Endothelial cell (in vitro differentiated cells): ENCODE results near the gene CHRNA3. TPM values are rescaled to one million over a fixed set of nuclear protein-coding genes. Genes with fewer than 3 reads are reported as not detected.

Experiments
- DNase-seq: peaks from one replicate; pipeline ENCODE4 v3.0.0; 2021; ENCODE audit warnings: low spot score
- H3K27ac Mint-ChIP-seq: one replicate; pipeline ENCODE4 v1.8.0; 2021; ENCODE audit warnings: mixed read lengths, inconsistent platforms; ENCODE audit not compliant: unreplicated experiment
- H3K27me3 Mint-ChIP-seq: one replicate; pipeline ENCODE4 v1.8.0; 2021; ENCODE audit warnings: mild to moderate bottlenecking, moderate library complexity, mixed read lengths, inconsistent platforms; ENCODE audit not compliant: unreplicated experiment
- H3K36me3 Mint-ChIP-seq: one replicate; pipeline ENCODE4 v1.8.0; 2021; ENCODE audit warnings: mild to moderate bottlenecking, low read depth, mixed read lengths, inconsistent platforms; ENCODE audit not compliant: unreplicated experiment
- H3K4me1 Mint-ChIP-seq: one replicate; pipeline ENCODE4 v1.8.0; 2021; ENCODE audit warnings: mild to moderate bottlenecking, mixed read lengths, inconsistent platforms; ENCODE audit not compliant: unreplicated experiment
- H3K4me3 Mint-ChIP-seq: one replicate; pipeline ENCODE4 v1.8.0; 2021; ENCODE audit warnings: mild to moderate bottlenecking, mixed read lengths, inconsistent platforms; ENCODE audit not compliant: unreplicated experiment
- H3K9me3 Mint-ChIP-seq: one replicate; pipeline ENCODE4 v1.8.0; 2021; ENCODE audit warnings: mixed read lengths, inconsistent platforms; ENCODE audit not compliant: unreplicated experiment
- total RNA-seq: library from RNA; stranded (reverse); fragmentation: NEBNext Ultra II Directional; extraction: Animal tissue kit (Norgen Biotek cat#: 25700); gene quantifications from one replicate; pipeline ENCODE4 v1.2.1, GENCODE V29; 2021; ENCODE audit not compliant: unreplicated experiment
- TF ChIP-seq, protein P1 (sequence below): fragments of 200-600 bp; sonication (generic); IDR thresholded peaks from one replicate; pipeline ENCODE4 v1.5.0; 2021; ENCODE audit warnings: antibody characterized with exemption; ENCODE audit not compliant: unreplicated experiment

CHRNA3 gene
- total RNA-seq, 1 donor from 2014 or later: 0.74 TPM

DNA sequence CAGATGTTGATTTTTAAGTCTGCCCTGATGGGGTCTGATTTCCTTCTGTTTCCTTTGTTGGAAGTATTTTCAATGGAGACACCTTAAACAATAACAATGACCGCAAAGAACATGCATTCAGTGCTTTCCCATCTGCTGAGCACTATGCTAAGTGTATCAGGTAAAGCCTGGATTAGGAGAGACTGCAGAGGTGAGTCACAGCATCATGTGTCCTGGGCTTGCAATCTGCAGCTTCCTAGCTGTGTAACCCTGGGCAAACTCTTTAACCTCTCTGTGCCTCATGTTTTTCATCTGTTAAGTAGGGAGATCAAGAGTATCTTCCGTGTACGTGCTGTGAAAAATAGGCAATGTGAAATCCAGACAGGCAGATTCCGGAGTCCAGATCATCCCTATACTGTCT lies 33.5 kb upstream of the CHRNA3 start:
- no peak overlapping the region for H3K27ac Mint-ChIP-seq
- no peaks in the 10 kb centered on the region for H3K4me1 Mint-ChIP-seq
- no peaks in the 10 kb centered on the region for H3K36me3 Mint-ChIP-seq
- peaks cover 2% of the 10 kb centered on the region for H3K27me3 Mint-ChIP-seq
- no peak overlapping the region for H3K4me3 Mint-ChIP-seq
- H3K9me3 Mint-ChIP-seq: no peaks in the 10 kb centered on the region
- no peak for DNase-seq
- TF ChIP-seq, protein P1, sequence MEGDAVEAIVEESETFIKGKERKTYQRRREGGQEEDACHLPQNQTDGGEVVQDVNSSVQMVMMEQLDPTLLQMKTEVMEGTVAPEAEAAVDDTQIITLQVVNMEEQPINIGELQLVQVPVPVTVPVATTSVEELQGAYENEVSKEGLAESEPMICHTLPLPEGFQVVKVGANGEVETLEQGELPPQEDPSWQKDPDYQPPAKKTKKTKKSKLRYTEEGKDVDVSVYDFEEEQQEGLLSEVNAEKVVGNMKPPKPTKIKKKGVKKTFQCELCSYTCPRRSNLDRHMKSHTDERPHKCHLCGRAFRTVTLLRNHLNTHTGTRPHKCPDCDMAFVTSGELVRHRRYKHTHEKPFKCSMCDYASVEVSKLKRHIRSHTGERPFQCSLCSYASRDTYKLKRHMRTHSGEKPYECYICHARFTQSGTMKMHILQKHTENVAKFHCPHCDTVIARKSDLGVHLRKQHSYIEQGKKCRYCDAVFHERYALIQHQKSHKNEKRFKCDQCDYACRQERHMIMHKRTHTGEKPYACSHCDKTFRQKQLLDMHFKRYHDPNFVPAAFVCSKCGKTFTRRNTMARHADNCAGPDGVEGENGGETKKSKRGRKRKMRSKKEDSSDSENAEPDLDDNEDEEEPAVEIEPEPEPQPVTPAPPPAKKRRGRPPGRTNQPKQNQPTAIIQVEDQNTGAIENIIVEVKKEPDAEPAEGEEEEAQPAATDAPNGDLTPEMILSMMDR: no peak

DNA sequence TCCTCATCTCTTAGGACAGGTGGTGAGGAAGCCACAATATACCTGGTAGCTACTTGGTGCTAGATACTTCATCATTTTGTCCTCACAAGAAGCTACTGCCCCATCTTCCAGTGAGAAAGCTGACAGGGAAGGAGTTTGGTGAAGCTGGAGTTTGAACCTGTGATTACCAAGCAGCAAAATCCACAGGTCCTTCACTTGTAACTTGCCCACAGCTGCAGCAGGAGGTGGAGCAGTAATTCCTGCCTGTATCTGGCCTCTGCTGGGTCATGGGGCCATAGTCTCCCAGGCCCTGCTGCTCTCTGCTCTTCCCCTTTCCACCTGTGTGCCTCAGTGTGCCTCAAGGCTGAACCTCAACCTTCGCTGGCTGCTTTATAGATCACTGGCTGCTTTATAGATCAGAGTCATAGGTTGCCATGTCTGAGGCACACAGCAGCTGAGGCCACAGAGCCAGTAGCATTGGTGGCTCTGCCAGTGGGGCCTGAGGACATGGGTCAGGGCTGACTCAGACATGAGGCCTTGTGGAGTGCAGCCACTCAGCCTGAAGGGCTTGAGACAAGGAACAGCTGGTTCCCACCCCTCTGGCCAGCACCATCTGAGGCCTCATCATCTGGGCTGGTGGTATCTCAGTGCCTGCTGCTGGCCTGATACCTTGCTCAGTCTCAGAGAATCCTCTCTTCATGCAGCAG lies 31.3 kb upstream of the CHRNA3 start:
- Mint-ChIP-seq H3K27ac (no peak overlapping the region), H3K27me3 (peaks cover under 1% of the 10 kb centered on the region), H3K9me3 (no peaks in the 10 kb centered on the region), H3K4me1 (no peaks in the 10 kb centered on the region), H3K4me3 (no peak overlapping the region), H3K36me3 (no peaks in the 10 kb centered on the region)
- no peak for DNase-seq
- TF ChIP-seq, protein P1: no peak

DNA sequence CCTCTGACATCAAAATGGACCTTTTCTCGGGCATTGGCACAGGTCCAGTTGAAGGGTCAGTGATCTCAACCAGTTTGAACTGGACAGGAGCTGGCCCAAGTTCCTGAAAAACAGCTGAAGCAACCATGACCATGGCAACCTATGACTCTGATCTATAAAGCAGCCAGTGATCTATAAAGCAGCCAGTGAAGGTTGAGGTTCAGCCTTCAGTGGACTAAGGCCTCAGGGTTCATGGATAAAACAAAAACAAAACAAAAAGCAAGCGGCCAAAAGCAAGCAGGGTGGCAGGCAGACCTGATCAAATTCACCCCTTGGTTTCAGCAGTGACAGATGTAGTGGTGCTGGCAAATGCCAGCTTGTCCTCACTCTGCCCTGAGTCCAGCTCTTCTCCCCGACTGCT lies 30.2 kb upstream of the CHRNA3 start:
- H3K9me3 Mint-ChIP-seq: no peaks in the 10 kb centered on the region
- no peak overlapping the region for H3K4me3 Mint-ChIP-seq
- no peaks in the 10 kb centered on the region for H3K4me1 Mint-ChIP-seq
- H3K36me3 Mint-ChIP-seq: no peaks in the 10 kb centered on the region
- no peaks in the 10 kb centered on the region for H3K27me3 Mint-ChIP-seq
- H3K27ac Mint-ChIP-seq: no peak overlapping the region
- TF ChIP-seq, protein P1: no peak
- DNase-seq: no peak

DNA sequence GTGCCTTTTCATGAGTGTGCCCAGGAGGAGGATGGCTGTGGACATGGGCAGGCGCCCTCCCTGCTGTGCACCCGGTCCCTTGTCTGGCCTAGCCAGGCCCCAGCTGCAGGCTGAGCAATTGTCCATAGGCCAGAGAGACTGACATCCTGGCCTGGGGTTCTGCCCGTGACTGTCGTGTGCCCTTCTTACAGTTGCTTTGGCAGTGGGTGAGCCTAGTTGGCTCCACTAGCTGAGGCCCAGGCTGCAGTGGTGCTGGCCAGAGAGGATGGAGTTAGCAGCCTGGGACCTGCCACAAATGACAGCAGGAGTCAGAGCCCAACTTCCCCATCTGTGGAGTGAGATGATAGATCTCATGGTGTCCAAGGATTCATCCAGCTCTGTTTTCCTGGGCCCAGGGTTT lies 29.2 kb upstream of the CHRNA3 start:
- H3K27me3 Mint-ChIP-seq: no peaks in the 10 kb centered on the region
- TF ChIP-seq, protein P1: no peak

DNA sequence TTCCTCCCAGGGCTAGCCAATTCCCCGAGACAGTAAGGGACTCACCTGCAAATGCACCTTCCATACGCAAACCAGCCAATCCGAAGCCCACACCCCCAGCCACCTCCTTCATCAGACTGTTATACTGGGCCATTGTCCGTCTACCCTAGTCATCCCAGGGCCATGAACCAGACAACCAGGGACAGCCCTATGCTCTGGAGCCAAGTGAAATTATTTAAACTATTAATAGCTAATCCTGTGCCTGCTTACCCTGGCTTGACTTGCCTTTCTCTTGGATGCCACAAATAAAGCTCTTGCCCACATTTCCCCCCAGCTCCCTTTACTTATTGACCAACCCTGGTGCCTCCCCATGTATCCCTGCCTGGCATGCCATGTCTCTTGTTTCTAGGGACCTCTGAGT lies 24.2 kb upstream of the CHRNA3 start:
- Mint-ChIP-seq H3K27ac (no peak overlapping the region), H3K4me1 (peaks cover 5% of the 10 kb centered on the region), H3K27me3 (peaks cover 7% of the 10 kb centered on the region), H3K36me3 (no peaks in the 10 kb centered on the region), H3K9me3 (no peaks in the 10 kb centered on the region), H3K4me3 (no peak overlapping the region)
- TF ChIP-seq, protein P1: no peak
- no peak for DNase-seq

More for the DNA sequence above, 29.2 kb upstream of the CHRNA3 start:
- Mint-ChIP-seq H3K36me3 (no peaks in the 10 kb centered on the region), H3K4me3 (no peak overlapping the region), H3K4me1 (no peaks in the 10 kb centered on the region), H3K9me3 (no peaks in the 10 kb centered on the region), H3K27ac (no peak overlapping the region)
- no peak for DNase-seq
